GM19372 (cell line): ENCODE results near the gene CGB3.
"Not testable (repeated sequence)": the region's sequence is repeated elsewhere in the genome, so short reads cannot be mapped to it uniquely, and the experiment has no call there.

Source experiments
- ATAC-seq: cut with Tn5 transposase; IDR thresholded peaks from one replicate; pipeline ENCODE4 v1.9.1; 2021; ENCODE audit warnings: mild to moderate bottlenecking, low read depth, moderate library complexity; ENCODE audit not compliant: unreplicated experiment

Gene CGB3

DNA sequence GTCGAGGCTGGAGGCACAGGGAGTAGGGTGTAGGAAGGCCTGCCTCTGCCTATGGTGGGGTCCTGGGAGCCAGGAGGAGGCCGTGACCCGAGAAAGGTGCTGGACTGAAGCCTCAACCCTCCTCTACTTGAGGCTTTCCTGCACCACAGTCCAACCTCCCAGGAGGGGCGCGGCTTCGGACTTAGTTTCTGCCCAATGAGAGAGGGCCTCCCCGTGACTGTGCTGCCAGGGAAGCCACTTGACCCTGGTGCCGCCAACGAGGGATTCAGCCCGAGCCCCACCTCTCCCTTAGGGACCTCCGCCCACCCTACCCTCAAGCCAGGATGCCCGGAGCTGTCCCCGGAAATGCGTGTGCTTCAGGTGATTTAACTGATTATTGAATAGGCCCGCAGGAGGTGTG, at the start of gene CGB3:
TSS of gene CGB3 (minus strand) at position 101 of the 400 bp plus-strand sequence. CDS start 362 bp downstream, outside the sequence.
- not testable (repeated sequence) for ATAC-seq

GRCh38 chr19:49071860-49072547, 47.9 kb upstream of the CGB3 start:
- no peak for ATAC-seq

GRCh38 chr19:49070416-49070815, 46.3 kb upstream of the CGB3 start:
- no peak for ATAC-seq

DNA sequence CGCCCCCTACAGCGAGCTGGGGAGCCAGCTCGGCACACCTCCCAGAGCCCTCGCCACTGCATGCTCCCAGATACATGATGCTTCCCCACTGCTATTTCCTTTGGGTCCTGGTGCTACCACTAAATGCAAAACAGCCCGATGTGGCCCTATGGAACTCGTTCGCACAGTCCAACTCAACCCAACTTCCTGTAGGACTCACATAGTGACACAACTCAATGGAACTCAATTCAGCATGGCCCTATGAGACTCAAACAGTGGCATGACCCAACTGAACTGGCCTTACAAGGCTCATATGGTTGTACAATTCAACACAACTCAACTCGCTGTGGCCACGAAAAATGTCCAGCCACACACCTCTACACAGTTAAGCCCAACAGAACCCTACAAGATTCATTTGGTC, 44.9 kb upstream of the CGB3 start:
- no peak for ATAC-seq

GRCh38 chr19:49067554-49067953, 43.4 kb upstream of the CGB3 start:
- ATAC-seq: no peak

- no peak for ATAC-seq
Measured at GRCh38 chr19:49065905-49066512, 41.9 kb upstream of the CGB3 start.

GRCh38 chr19:49064768-49065611, 40.9 kb upstream of the CGB3 start, which contains the start of gene NTF4:
Gene NTF4, minus strand, starts transcription at chr19:49064818. Its CDS starts 2,821 bp downstream, at chr19:49061997.
- ATAC-seq: no peak

- ATAC-seq: no peak
Measured at GRCh38 chr19:49064029-49064629, 40.0 kb upstream of the CGB3 start.

DNA sequence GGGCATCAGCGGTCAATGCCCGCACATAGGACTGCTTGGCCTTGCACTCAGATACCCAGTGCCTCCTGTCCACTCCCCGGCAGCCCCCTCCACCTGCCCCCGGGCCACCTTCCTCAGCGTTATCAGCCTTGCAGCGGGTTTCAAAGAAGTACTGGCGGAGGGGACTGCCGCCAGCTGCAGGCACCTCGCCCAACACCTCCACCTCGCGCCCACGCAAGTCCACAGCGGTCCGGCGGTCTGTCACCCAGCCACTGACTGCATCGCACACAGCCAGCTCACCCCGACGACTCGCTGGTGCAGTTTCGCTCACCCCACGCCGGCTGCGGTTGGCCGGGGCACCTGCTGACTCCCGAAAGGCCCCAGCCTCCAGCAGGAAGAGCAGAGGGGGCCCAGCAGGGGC, 37.3 kb upstream of the CGB3 start:
- no peak for ATAC-seq

- ATAC-seq: no peak
Measured at GRCh38 chr19:49061000-49061399, 36.9 kb upstream of the CGB3 start.

DNA sequence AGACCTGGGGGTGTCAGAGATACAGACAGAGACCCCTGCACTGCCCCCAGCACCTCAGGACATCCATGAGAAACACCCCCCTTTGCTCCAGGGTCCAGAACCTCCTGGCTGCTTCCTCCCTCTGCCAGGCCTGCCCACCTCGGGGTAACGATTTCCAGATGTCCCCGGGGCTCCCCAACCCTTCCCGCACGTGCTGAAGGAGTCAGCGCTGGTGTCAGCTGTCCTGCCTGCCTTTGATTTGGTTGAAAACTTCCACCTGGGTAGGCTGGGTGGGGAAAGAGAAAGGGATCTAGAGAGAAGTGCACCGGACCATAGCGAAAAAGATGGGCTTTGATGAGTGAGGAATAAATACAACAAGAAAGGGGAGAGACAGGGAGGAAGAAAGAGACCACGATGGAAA, 34.9 kb upstream of the CGB3 start:
- ATAC-seq: no peak

DNA sequence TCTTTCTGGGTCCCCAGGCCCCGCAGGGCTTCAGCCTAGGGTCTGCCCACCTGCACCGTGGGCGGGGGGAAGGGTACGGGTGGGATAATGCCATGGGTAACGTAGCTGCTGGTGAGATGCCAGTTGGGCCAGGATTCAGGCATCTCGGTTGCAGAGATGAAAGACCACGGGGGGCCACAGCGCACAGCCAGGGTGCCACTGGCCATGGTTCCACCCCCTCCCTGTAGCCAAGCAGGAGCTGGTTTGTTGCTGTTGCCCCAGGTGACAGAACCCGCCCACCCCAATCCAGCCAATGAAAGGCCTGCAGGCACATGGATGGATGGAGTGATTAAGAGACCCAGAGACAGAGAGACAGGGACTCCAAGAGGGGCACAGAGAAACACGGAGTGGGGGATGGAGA, 34.4 kb upstream of the CGB3 start:
- ATAC-seq: no peak

GRCh38 chr19:49057636-49058234, 33.6 kb upstream of the CGB3 start, which contains the start of gene CGB7:
Gene CGB7, minus strand, starts transcription at chr19:49057749. Its CDS starts 2,374 bp downstream, at chr19:49055375.
- ATAC-seq: no peak

- not testable (repeated sequence) for ATAC-seq
Measured at GRCh38 chr19:49056902-49057596, 32.9 kb upstream of the CGB3 start.

DNA sequence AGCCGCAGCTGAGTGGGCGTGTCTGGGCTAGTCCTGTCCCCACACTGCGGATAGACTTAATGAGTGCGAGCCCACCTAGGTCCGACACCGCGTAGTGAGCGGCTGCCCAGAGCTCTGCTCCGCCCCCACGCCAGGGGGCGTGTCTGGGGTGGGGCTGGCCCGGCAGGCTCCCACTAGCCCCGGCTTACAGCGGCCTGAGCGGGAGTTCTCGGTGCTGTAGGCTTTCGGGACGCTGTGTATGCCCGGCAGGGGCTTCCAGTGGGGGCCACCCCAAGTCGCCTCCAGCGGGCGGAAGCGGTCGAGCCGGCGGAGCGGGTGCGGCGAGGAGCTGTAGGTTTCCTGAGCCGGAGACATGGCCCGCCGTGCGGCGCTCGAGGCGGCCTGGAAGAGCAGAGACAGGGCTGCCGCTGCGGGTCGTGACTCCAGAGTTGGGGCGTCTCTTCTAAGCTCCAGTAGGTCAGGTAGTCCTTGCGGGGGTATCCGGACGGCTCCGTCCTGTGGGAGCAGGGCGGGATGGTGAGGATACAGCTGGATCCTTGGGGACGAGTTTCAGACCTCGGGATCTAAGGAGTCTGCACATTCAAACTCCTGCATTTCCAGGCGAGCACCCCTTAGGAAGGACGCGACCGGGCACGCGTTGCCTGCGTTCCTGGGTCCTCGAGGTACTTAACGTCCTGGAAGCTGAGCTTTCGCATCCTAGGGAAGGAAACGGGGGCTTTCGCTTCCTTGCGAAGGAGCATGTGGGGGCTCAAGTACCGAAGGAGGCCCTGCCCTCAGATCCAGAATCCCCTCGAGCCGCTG, 32.2 kb upstream of the CGB3 start:
- ATAC-seq: no peak

GRCh38 chr19:49050376-49051033, 26.4 kb upstream of the CGB3 start:
- ATAC-seq: not testable (repeated sequence)

GRCh38 chr19:49049834-49050233, 25.7 kb upstream of the CGB3 start:
- ATAC-seq: not testable (repeated sequence)

- not testable (repeated sequence) for ATAC-seq
Measured at GRCh38 chr19:49049011-49049410, 24.9 kb upstream of the CGB3 start, which contains the start of gene CGB8. Gene CGB8, minus strand, starts transcription at chr19:49049111. Its CDS starts 372 bp downstream, at chr19:49048739.
